SK-N-SH (cell line): Measurements from ENCODE around the gene MEX3A. TPM values are rescaled to one million over a fixed set of nuclear protein-coding genes. Genes with fewer than 3 reads are reported as not detected.

Experiments
- CTCF ChIA-PET: fragments of 300-600, 350-600 bp; formaldehyde crosslinking; extraction: SDS; loops from one replicate; lab custom pipeline; 2021; lab: Yijun Ruan, JAX
- POLR2A ChIA-PET: fragments of 350-600 bp; sonication (Branson Sonifier 250); formaldehyde crosslinking; extraction: SDS; loops from one replicate; lab custom pipeline; 2020; ENCODE audit warnings: antibody characterized with exemption, inconsistent platforms; lab: Yijun Ruan, JAX
- DNase-seq: peaks from one replicate; pipeline ENCODE4 v3.0.0; 2012
- H2AFZ ChIP-seq: fragments of 200-600 bp; sonication (generic); 2 replicates; pipeline ENCODE4 v1.8.1; 2016; ENCODE audit warnings: antibody characterized with exemption, mild to moderate bottlenecking, low read depth
- H3F3A ChIP-seq: fragments of 200-600 bp; sonication (generic); replicated peaks from 2 replicates; pipeline ENCODE3; 2016; ENCODE audit warnings: antibody characterized with exemption, mild to moderate bottlenecking; ENCODE audit not compliant: insufficient read depth
- H3K27ac ChIP-seq, 2 experiments: fragments of 200-500 bp in 1 of 2; fragments of 200-600 bp in 1 of 2; sonication (Bioruptor generic) in 1 of 2; sonication (generic), shearing (Covaris generic) in 1 of 2; 2 replicates each; pipeline versions ENCODE4 v1.5.1 to v1.6.1; 2014 to 2016; ENCODE audit warnings: low read depth in 2 of 2, inconsistent platforms in 1 of 2, low read length in 1 of 2, mild to moderate bottlenecking in 1 of 2, mixed read lengths in 1 of 2
- H3K27me3 ChIP-seq: fragments of 200-600 bp; sonication (generic), shearing (Covaris generic); 2 replicates; pipeline ENCODE4 v1.6.1; 2016; ENCODE audit warnings: mixed run types; ENCODE audit not compliant: insufficient read depth
- H3K36me3 ChIP-seq, 2 experiments: fragments of 200-500 bp in 1 of 2; fragments of 200-600 bp in 1 of 2; sonication (Bioruptor generic) in 1 of 2; sonication (generic) in 1 of 2; replicated peaks in 1 of 2; 2 replicates each; pipeline versions ENCODE3 to v1.5.1; 2014 to 2016; ENCODE audit warnings: low read length in 1 of 2, mild to moderate bottlenecking in 1 of 2; ENCODE audit not compliant: insufficient read depth in 2 of 2, control insufficient read depth in 1 of 2
- H3K4me1 ChIP-seq, 2 experiments: fragments of 200-500 bp in 1 of 2; fragments of 200-600 bp in 1 of 2; sonication (Bioruptor generic) in 1 of 2; sonication (generic), shearing (Covaris generic) in 1 of 2; 2 replicates each; pipeline versions ENCODE4 v1.5.1 to v1.6.1; 2014 to 2016; ENCODE audit warnings: low read depth in 1 of 2, low read length in 1 of 2, mixed run types in 1 of 2; ENCODE audit not compliant: insufficient read depth in 2 of 2, control insufficient read depth in 1 of 2
- H3K4me2 ChIP-seq: fragments of 200-600 bp; sonication (generic), shearing (Covaris generic); 2 replicates; pipeline ENCODE4 v1.6.1; 2017; ENCODE audit warnings: mixed run types
- H3K4me3 ChIP-seq, 2 experiments: fragments of 200-500 bp in 1 of 2; fragments of 200-600 bp in 1 of 2; sonication (Bioruptor generic) in 1 of 2; sonication (generic), shearing (Covaris generic) in 1 of 2; 2 replicates each; pipeline versions ENCODE4 v1.5.1 to v1.8.1; 2014 to 2016; ENCODE audit warnings: low read depth in 2 of 2, inconsistent platforms in 1 of 2, low read length in 1 of 2, mild to moderate bottlenecking in 1 of 2, mixed read lengths in 1 of 2, moderate library complexity in 1 of 2
- H3K79me2 ChIP-seq: fragments of 200-600 bp; sonication (generic); 2 replicates; pipeline ENCODE4 v1.8.1; 2017; ENCODE audit warnings: mild to moderate bottlenecking; ENCODE audit not compliant: insufficient read depth
- H3K9ac ChIP-seq: fragments of 200-600 bp; sonication (generic); 2 replicates; pipeline ENCODE4 v1.6.1; 2017; ENCODE audit warnings: mixed run types
- H3K9me2 ChIP-seq: fragments of 200-600 bp; sonication (generic); 2 replicates; pipeline ENCODE4 v1.6.1; 2017; ENCODE audit warnings: mixed run types
- H3K9me3 ChIP-seq: fragments of 200-600 bp; sonication (generic); 2 replicates; pipeline ENCODE4 v1.6.1; 2017; ENCODE audit warnings: mixed run types, mild to moderate bottlenecking, moderate library complexity
- H4K20me1 ChIP-seq: fragments of 200-600 bp; sonication (generic); 2 replicates; pipeline ENCODE4 v1.6.1; 2017; ENCODE audit warnings: mild to moderate bottlenecking, mixed run types; ENCODE audit not compliant: insufficient read depth
- EZH2phosphoT487 ChIP-seq: fragments of 200-600 bp; sonication (generic); IDR thresholded peaks from 2 replicates; pipeline ENCODE4 v1.6.1; 2017; ENCODE audit warnings: low read depth, mixed run types, mild to moderate bottlenecking, antibody characterized with exemption, moderate library complexity, borderline replicate concordance
- FOXJ3 ChIP-seq: sonication (generic); formaldehyde crosslinking; IDR thresholded peaks from 2 replicates; pipeline ENCODE4 v1.5.1; 2020; ENCODE audit warnings: mild to moderate bottlenecking, missing genetic modification reagents
- IRF3 ChIP-seq: fragments of 150-350 bp; IDR thresholded peaks from 2 replicates; pipeline ENCODE4 v1.6.1; 2016; ENCODE audit warnings: mild to moderate bottlenecking, low read depth, low read length
- NFIC ChIP-seq: IDR thresholded peaks from 2 replicates; pipeline ENCODE4 v1.4.0; 2012; ENCODE audit warnings: borderline replicate concordance
- NRF1 ChIP-seq: IDR thresholded peaks from 2 replicates; pipeline ENCODE4 v1.6.1; 2012; ENCODE audit warnings: low read depth, mild to moderate bottlenecking, low read length
- RFX5 ChIP-seq: IDR thresholded peaks from 2 replicates; pipeline ENCODE4 v1.6.1; 2012; ENCODE audit warnings: mild to moderate bottlenecking, improper control_type of control experiment, low read length
- RXRA ChIP-seq: IDR thresholded peaks from 2 replicates; pipeline ENCODE4 v1.4.0; 2012; ENCODE audit warnings: low read depth, mild to moderate bottlenecking, borderline replicate concordance
- TEAD4 ChIP-seq: IDR thresholded peaks from 2 replicates; pipeline ENCODE4 v1.4.0; 2012; ENCODE audit warnings: mild to moderate bottlenecking, borderline replicate concordance; ENCODE audit not compliant: insufficient read depth
- USF2 ChIP-seq: fragments of 150-350 bp; IDR thresholded peaks from 2 replicates; pipeline ENCODE4 v1.6.1; 2017; ENCODE audit warnings: antibody characterized with exemption, low read length, low read depth, borderline replicate concordance
- YY1 ChIP-seq: IDR thresholded peaks from 2 replicates; pipeline ENCODE4 v1.4.0; 2012; ENCODE audit warnings: low read depth, mild to moderate bottlenecking
- WGBS: methylation state at CpG from one replicate; pipeline ENCODE4 v1.1.6; 2017; ENCODE audit warnings: low lambda C conversion rate; 5-methylcytosine and 5-hydroxymethylcytosine counted together
- polyA plus RNA-seq, 3 experiments: library from polyadenylated mRNA; depleted of rRNA; stranded (reverse); fragments of >200 nt; gene quantifications; 2 replicates each; pipeline ENCODE4 v1.2.3, GENCODE V29; 2012
- TF ChIP-seq, protein P1 (sequence below): IDR thresholded peaks from 2 replicates; pipeline ENCODE4 v1.6.1; 2012; ENCODE audit warnings: mild to moderate bottlenecking, low read depth, low read length, moderate library complexity

MEX3A gene
- polyA plus RNA-seq, 1 of the 3 experiments (the other 2 are of a cell fraction) = 16.2 TPM

GRCh38 chr1:156122086-156122485 lies 39.8 kb upstream of the MEX3A start:
- H3F3A ChIP-seq = peaks cover 89% of the 10 kb centered on the region
- peaks cover 0 to 36% of the 10 kb centered on the region in 2 experiments for H3K36me3 ChIP-seq
- peaks cover 76 to 78% of the 10 kb centered on the region in 2 experiments for H3K4me1 ChIP-seq
- peaks cover 95% of the 10 kb centered on the region for H3K79me2 ChIP-seq
- H3K27me3 ChIP-seq = no peaks in the 10 kb centered on the region
- peak overlapping the region; percentile 98 to 100 for H3K27ac ChIP-seq
- H3K9me3 ChIP-seq = no peaks in the 10 kb centered on the region
- TF ChIP-seq USF2 (no peak), RXRA (no peak), EZH2phosphoT487 (no peak), IRF3 (no peak), YY1 (no peak), NRF1 (no peak), RFX5 (no peak), NFIC (no peak), FOXJ3 (no peak), TEAD4 (no peak)
- TF ChIP-seq, protein P1, sequence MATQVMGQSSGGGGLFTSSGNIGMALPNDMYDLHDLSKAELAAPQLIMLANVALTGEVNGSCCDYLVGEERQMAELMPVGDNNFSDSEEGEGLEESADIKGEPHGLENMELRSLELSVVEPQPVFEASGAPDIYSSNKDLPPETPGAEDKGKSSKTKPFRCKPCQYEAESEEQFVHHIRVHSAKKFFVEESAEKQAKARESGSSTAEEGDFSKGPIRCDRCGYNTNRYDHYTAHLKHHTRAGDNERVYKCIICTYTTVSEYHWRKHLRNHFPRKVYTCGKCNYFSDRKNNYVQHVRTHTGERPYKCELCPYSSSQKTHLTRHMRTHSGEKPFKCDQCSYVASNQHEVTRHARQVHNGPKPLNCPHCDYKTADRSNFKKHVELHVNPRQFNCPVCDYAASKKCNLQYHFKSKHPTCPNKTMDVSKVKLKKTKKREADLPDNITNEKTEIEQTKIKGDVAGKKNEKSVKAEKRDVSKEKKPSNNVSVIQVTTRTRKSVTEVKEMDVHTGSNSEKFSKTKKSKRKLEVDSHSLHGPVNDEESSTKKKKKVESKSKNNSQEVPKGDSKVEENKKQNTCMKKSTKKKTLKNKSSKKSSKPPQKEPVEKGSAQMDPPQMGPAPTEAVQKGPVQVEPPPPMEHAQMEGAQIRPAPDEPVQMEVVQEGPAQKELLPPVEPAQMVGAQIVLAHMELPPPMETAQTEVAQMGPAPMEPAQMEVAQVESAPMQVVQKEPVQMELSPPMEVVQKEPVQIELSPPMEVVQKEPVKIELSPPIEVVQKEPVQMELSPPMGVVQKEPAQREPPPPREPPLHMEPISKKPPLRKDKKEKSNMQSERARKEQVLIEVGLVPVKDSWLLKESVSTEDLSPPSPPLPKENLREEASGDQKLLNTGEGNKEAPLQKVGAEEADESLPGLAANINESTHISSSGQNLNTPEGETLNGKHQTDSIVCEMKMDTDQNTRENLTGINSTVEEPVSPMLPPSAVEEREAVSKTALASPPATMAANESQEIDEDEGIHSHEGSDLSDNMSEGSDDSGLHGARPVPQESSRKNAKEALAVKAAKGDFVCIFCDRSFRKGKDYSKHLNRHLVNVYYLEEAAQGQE = no peak
- H2AFZ ChIP-seq = no peak overlapping the region
- CTCF ChIA-PET = interaction anchor here (1.3 to 40.5 kb wide), 3 partner anchors 8 to 103 kb away, joined by 3 to 1559 read pairs (median 135); partner anchors contain the start of gene MEX3A
- peaks cover 83% of the 10 kb centered on the region for H4K20me1 ChIP-seq
- peak overlapping the region; percentile 3 to 59; a peak in 3 of 4 replicates for H3K4me3 ChIP-seq
- POLR2A ChIA-PET = no interaction called here
- no peak for DNase-seq
- 72% methylated on average over 4 of the region's 4 CpGs for WGBS
- peak overlapping the region; percentile 97 for H3K9ac ChIP-seq
- no peaks in the 10 kb centered on the region for H3K9me2 ChIP-seq
- peak overlapping the region; percentile 95 for H3K4me2 ChIP-seq
